Fibroblast of skin of scalp (primary cell): ENCODE data around the gene NPIPA7.
"Not testable (repeated sequence)": the region's sequence is repeated elsewhere in the genome, so short reads cannot be mapped to it uniquely, and the experiment has no call there.

ENCODE experiments used
- DNase-seq: peaks from one replicate; pipeline ENCODE4 v3.0.0-alpha.2; 2013

The NPIPA7 gene

DNA sequence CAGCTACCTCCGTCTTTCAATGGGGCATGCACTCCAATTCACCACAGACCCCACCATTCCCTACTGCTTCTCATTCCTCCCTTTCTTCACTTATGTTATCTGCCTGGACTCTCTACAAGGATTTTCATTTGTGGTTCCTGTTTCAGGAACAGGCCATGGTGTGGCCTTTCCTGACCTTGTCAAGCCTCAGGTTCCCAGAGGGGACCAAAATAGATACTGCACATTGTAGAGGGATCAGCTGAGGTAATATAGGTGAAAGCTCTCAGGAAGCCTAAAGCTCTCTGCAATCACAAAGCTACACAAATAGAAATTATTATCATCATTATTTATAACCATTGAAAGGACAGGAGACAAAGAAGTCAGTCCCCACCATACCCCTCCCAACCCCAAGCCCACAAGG is 41.6 kb downstream of the NPIPA7 start:
- not testable (repeated sequence) for DNase-seq

DNA sequence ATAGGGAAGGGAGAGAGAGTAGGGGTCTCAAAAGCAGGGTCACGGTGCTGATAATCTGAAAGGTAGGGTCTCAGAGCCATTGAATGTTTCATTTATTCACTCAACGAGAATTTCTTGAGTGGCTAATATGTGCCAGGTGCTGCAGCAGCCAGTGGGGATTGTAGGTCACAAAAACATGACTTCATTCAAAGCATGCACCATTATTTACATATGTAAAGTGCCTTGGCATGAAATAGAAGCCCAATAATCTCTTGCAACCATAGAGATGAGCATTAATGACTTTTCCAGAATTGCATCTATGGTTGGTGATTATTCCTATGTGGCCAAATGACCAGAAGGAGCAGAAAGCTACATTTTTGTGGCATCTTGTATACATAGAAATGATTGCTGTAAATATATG is 46.2 kb downstream of the NPIPA7 start:
- DNase-seq: not testable (repeated sequence)

DNA sequence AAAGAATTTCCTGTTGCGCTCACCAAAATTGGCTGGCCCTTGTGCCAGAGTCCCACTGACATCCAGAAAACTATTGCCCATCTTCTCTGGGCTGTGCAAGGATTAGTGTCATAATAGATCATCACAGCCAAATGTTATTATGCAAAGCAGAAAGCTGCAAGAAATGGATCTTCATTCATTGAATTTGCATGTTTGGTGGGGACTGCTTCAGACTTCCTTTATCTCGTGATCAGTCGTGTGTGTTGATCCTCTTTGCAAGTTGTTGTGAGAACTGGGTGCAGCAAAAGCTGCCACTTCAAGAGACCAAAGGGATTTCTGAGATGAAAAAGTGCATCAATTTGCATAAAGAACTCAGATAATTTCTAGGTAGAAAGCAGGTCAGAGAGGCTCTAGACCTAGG is 52.2 kb downstream of the NPIPA7 start:
- not testable (repeated sequence) for DNase-seq

DNA sequence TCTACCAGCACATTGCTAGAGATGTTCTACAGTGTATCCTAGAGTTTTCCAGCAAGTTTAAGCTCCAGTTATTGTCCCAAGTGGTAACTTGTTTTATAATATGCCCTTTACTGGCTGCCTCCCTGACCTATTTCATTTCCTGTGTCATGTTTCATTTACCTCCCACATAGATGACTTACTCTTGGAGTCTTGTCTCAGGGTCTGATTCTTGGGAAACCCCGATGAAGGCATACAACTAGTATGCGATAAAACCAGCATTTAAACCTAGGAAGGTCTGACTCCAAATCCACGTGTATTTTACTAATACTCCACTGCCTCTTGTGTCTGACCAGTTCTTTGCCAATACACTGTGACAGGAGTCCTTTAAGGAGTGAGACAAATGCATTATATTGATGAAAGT is 55.8 kb downstream of the NPIPA7 start:
- not testable (repeated sequence) for DNase-seq

DNA sequence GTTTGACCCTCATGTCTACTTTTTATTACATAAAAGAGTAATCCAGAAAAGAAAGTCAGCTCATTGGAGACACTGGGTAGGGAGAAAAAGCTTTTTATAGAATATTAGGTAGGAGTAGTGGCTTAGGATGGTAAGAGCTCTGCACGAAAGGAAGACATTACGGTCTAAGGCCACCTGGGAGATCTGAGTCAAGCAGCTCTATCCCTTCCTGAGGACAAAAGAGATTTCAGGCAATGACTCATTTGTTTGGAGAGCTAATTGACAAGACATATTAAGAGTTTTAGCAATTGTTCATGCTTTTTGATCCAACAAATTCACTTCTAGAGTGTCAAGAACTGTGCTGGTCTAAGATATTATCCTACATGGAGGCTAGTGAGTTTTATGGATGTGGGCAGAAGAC is 62.5 kb downstream of the NPIPA7 start:
- DNase-seq: not testable (repeated sequence)
